Stimulated activated CD4-positive, alpha-beta T cell treated with anti-CD3 and anti-CD28 coated beads, Interleukin-12 subunit alpha, Interleukin-12 subunit beta, amount 100 ng/mL, for 4 hours (primary cell): Measurements from ENCODE around the gene KRT7.

Experiments used
- DNase-seq: peaks from one replicate; pipeline ENCODE4 v3.0.0-alpha.2; 2020

Gene KRT7

GRCh38 chr12:52212701-52213563 lies 20.1 kb upstream of the KRT7 start:
- DNase-seq = no peak

GRCh38 chr12:52213564-52214420 lies 19.3 kb upstream of the KRT7 start:
- peak; percentile 42 for DNase-seq

GRCh38 chr12:52214421-52214802 lies 18.6 kb upstream of the KRT7 start:
- DNase-seq = no peak

GRCh38 chr12:52215587-52216031 lies 17.4 kb upstream of the KRT7 start:
- no peak for DNase-seq

- DNase-seq = no peak
These were observed 16.9 kb upstream of the KRT7 start for GRCh38 chr12:52216100-52216499.

- no peak for DNase-seq
These were observed 16.2 kb upstream of the KRT7 start for GRCh38 chr12:52216807-52217206.

GRCh38 chr12:52217223-52217622 lies 15.8 kb upstream of the KRT7 start:
- no peak for DNase-seq

- DNase-seq = no peak
These were observed 15.0 kb upstream of the KRT7 start for GRCh38 chr12:52218001-52218400.

- no peak for DNase-seq
These were observed 12.6 kb upstream of the KRT7 start for GRCh38 chr12:52220477-52220876.

- DNase-seq = no peak
These were observed 11.8 kb upstream of the KRT7 start for GRCh38 chr12:52221070-52221781.

- peak; percentile 65 for DNase-seq
These were observed 11.1 kb upstream of the KRT7 start for GRCh38 chr12:52221912-52222457.

- no peak for DNase-seq
These were observed 10.4 kb upstream of the KRT7 start for GRCh38 chr12:52222692-52223091.

- DNase-seq = no peak
These were observed 9.5 kb upstream of the KRT7 start for GRCh38 chr12:52223406-52224039.

- DNase-seq = no peak
These were observed 8.9 kb upstream of the KRT7 start for GRCh38 chr12:52224151-52224550.

GRCh38 chr12:52225752-52226151 lies 7.3 kb upstream of the KRT7 start:
- no peak for DNase-seq

GRCh38 chr12:52226446-52226845 lies 6.6 kb upstream of the KRT7 start:
- no peak for DNase-seq

GRCh38 chr12:52227606-52228166 lies 5.4 kb upstream of the KRT7 start:
- no peak for DNase-seq

GRCh38 chr12:52228366-52228765 lies 4.7 kb upstream of the KRT7 start:
- DNase-seq = no peak

- DNase-seq = no peak
These were observed 4.1 kb upstream of the KRT7 start for GRCh38 chr12:52228931-52229330.

- no peak for DNase-seq
These were observed 3.2 kb upstream of the KRT7 start for GRCh38 chr12:52229836-52230343.

GRCh38 chr12:52230364-52231281 lies 2.4 kb upstream of the KRT7 start:
- no peak for DNase-seq
